CD4-positive, alpha-beta T cell treated with Interleukin-17A for 4 hours (primary cell): ENCODE results near the gene BLACAT1.
A peak's percentile ranks its signal among the peaks of the same experiment; 100 is the strongest.
"Not testable (repeated sequence)": the region's sequence is repeated elsewhere in the genome, so short reads cannot be mapped to it uniquely, and the experiment has no call there.

ENCODE experiments used
- DNase-seq: peaks from one replicate; pipeline ENCODE4 v3.0.0-alpha.2; 2020; ENCODE audit warnings: mixed read lengths

The BLACAT1 gene

GRCh38 chr1:205483372-205483771, 27.5 kb upstream of the BLACAT1 start:
- DNase-seq, result no peak

DNA sequence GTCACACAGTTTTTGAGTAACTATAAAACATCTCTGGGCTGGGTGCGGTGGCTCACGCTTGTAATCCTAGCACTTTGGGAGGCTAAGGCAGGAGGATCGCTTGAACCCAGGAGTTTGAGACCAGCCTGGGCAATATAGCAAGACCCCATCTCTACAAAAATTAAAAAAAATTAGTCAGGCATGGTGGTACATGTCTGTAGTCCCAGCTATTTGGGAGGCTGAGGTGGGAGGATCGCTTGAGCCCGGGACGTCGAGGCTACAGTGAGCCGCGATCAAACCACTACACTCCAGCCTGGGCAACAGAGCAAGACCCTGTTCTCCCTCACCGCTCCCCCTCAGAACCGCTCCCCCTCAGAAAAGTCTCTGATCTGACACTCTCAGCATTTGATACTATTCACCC, 26.7 kb upstream of the BLACAT1 start:
- not testable (repeated sequence) for DNase-seq

GRCh38 chr1:205481629-205482151, 25.8 kb upstream of the BLACAT1 start:
- DNase-seq, result peak; percentile 5

DNA sequence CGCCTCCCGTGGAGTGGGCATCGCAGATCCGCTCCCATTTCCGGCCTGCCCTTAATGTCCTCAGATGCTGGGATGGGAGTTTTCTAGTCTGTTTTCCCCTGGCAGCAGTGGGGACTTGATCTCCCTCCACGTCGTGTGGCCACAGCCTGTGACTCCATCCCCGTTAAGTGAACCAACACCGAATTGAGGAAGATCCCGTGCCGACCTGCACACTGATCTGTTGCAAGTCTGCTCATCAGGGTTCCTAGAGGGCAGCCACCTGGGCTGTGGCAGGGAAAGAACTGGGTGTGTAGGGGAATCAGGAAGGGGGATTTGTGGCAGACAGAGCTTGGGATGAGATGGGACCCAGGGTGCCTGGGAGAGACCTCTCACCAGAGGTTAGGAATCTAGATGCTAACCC, 25.4 kb upstream of the BLACAT1 start:
- no peak for DNase-seq

DNA sequence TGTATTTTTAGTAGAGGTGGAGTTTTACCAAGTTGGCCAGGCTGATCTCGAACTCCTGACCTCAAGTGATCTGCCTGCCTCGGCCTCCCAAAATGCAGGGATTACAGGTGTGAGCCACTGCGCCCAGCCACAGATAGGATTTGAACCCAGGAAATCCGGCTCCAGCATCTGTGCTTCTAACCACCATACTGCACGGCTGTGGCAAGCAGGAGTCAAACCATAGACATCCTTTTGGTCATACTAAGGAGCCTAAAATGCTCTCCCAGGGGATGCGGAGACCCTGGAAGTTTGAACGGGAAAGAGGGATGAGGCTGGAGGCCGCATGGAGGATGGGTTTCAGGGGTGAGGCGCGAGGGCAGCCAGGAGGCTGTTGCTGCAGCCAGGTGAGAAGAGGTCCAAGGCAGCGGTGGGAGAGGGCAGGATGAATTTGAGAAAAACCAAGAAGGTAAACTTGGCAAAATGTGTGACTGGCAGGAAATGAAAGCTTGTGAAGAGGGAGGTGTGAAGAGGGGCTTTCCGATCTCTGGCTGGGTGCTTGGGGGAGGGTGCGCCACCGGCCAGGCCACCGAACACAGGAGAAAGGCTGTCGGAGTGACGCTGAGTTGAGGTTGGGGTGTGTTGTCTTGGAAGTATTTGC, 24.6 kb upstream of the BLACAT1 start:
- peak; percentile 40 for DNase-seq

DNA sequence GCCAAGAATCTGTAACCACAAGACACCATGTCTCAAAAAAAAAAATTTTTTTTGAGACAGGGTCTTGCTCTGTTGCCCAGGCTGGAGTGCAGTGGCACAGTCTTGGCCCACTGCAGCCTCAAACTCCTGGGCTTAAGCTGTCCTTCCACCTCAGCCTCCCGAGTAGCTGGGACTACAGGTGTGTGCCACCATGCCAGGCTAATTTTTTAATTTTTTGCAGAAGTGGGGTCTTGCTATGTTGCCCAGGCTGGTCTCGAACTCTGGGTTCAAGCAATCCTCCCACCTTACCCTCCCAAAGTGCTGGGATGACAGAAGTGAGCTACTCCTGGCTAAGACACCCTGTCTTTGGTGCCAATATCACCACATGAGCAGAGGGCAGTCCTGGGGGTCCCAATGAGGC, 23.1 kb upstream of the BLACAT1 start:
- not testable (repeated sequence) for DNase-seq

DNA sequence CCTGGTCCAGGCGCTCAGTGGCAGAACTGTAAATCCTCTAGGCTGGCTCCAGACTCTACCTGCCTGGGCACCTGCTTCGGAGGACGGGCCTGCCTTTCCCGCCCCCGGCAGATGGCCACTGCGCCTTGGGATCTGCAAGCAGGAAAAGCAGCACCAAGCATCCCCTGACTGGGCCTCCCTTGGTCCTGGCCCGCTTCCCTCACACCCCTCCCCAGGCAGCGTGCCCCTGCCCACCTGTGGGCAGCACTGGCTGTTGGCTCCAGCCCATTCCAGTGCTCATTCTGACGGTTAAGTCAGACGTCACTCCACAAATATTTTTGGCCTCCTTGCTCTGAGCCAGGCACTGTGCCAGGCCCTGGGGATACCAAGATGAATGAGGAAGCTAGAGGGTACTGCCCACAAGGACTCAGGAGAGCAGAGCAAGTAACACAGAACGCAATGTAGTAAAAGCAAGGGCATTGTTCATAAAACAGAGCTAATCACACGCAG, 22.0 kb upstream of the BLACAT1 start:
- DNase-seq, result no peak

GRCh38 chr1:205477121-205477758, 21.4 kb upstream of the BLACAT1 start:
- no peak for DNase-seq

GRCh38 chr1:205476648-205477047, 20.8 kb upstream of the BLACAT1 start:
- DNase-seq, result no peak

- DNase-seq, result no peak
Observed at GRCh38 chr1:205475855-205476254, 20.0 kb upstream of the BLACAT1 start.

- DNase-seq, result no peak
Observed at GRCh38 chr1:205474571-205474970, 18.7 kb upstream of the BLACAT1 start.

DNA sequence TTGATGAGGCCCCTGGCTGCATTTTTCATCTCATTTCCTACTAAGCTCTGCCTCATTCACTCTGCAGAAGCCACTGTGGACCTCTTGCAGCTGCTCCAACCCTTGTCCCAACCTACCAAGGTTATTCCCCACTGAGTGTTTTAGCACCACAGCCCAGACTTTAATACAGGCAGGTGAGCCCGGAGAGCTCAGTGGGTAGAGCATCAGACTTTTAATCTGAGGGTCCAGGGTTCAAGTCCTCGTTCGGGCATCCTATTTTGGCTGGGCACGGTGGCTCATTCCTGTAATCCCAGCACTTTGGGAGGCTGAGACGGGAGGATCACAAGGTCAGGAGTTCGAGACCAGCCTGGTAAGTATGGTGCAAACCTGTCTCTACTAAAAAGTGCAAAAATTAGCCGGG, 18.1 kb upstream of the BLACAT1 start:
- DNase-seq, result no peak

DNA sequence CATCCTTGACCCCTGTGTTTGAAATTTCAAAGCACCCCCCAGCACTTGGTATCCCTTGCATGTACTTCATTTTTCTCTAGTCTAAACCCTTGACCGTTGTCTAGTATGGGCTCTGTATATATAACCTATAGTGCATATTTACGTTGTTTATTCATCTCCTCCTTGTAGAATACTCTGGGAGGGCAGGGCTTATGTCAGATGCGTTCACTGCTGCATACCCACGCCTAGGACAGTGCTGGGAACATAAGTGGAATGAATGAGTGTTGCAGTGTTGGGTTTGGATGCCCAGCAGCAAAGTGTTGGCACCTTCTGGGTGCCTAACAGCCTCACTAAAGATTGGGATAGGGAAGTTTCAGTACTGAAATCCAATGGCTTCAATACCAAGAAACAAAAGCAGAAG, 17.6 kb upstream of the BLACAT1 start:
- DNase-seq, result no peak

DNA sequence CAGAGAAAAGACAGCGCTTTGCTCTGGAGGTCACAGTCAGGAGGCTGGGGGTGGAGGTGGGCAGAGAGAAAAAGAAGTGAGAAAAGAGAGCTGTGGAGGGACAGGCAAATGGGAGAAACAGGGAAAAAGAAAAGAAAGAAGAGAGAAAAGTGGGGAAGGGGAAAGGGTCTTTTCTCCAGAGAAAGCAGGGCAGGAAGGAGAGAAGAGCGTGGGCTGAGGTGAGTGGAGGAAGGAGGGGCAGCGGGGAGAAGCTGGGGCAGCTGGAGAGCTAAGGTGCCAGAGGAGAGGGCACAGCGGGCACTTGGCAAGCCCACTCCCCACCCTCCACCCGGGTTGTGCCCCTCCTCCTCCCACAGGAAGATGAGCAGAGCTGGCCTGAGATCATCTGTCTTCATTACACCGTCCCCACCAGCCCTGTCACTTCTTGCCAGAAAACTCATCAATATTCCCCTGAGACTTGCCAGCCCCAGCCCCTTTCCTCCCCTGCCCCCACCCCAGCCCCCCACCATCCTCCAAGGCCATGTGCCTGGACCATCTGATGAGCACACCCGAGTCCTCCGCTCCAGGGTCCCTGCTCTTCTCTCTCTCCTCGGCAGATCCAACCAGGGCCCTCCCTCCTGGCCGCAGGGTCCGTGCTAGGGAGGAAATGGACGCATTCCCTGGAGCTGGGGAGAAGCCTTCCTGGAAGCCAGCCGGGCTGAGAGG, 17.0 kb upstream of the BLACAT1 start:
- no peak for DNase-seq

DNA sequence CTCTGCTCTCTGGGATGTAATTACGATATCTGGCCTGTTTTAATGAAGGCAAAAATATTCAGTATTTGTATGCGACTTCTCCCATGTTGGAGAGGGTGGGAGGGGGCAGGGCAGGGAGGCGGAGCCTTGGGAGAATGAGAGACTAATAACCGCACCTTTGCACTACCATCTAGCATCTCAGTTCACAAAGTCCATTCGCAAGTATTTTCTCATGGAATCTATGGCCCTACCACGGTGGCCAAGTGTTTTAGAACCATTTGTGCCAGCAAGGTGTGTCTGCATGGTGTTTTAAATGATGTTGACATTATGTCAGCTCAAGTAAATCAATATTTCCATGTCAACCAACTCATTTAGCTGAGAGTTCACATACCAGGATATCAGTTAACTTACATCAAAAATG, 14.3 kb upstream of the BLACAT1 start:
- no peak for DNase-seq

DNA sequence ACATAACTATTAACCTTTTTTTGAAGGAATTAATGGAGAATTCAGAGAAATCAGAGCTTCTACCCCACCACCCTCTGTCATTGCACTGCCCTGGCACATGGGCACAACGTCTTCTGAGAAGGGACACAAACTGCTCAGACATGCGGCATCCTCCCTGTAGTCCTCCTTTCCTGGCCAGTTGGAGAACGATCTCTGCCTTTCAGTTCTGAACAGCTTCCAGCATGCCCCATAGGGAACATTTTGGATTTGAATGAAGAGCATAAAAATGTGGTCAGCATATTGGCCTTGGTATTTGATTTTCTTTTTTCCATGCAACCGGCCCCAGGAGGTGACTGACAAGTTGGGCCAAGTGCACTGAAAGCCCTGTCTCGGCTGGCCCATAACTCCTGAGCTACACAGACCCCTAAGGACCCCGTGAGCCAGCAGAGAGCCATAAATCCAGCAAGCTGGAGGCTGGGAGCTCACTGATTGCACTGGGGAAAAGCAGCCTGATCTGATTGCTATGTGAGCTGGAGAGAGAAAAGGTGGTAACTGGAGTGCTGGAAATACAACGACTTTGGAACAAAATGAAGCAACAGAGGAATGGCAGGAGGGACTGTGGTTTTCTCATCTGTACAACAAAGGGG, 10.9 kb upstream of the BLACAT1 start:
- DNase-seq, result no peak

- no peak for DNase-seq
Observed at GRCh38 chr1:205465392-205465791, 9.5 kb upstream of the BLACAT1 start.

- DNase-seq, result peak; percentile 27
Observed at GRCh38 chr1:205458777-205459566, 3.1 kb upstream of the BLACAT1 start.

DNA sequence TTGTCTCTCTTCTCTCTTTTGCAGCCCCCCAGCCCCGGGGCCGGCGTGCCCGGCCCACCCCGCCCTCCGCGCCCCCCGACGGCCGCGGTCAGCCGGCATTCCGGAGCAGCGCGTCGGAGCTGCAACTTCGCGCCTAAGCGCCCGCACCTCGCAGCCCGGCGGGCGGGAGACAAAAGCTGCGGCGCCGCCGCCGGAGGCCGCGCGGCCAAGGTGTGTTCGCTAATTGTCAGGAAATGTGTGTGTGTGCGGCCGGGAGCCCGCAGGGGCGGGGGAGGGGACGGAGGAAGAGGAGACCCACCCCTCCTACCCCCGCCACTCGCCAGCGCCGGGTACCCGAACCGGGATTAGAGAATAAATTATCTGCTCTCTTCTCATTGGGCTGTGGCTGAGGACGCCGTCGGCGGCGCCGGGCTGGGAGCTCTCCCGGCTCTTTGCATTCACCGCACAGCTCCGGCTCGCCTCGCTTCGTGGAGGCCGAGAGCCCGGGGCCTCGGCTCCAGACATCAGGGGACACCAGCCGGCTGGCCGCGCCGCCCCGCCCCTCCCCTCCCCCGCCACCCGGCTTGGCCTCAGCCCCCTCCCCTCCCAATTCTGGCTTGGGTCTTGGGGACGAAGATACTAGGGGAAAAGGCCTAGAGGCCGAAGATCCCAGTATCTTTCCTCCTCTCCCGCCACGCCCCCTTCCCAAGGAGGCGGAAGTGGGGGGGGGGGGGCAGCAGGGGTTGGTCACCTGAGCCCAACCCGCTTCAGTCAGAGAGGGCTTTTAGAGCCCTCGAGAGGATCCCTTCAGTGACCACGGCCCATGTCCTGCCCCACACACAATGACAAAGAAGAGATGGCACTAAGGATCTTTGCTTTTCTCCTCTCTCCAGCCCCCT, 1.3 kb upstream of the BLACAT1 start:
- peak; percentile 14 for DNase-seq

DNA sequence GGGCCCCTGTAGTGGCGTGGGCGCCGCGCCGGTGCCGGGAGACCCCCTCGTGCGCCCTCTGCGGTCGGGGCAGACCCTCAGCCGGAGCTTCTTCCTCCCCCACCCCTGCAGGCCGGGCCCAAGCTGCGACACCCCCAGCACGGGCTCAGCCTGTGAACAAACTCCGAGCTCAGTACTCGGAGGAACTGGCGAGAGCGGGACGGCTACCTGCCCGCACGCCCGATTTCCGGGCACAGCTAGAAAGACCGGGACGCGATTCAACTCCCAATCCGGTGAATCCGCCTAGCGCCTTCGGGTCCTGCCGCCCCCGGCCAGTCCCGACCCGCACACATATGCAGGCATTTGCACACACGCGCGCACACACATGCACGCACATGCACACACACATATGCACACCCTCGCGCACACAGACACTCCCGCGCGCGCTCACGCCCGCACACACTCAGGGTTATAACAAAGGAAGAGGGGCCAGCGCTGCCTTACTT, 580 bp upstream of the BLACAT1 start:
- no peak for DNase-seq

DNA sequence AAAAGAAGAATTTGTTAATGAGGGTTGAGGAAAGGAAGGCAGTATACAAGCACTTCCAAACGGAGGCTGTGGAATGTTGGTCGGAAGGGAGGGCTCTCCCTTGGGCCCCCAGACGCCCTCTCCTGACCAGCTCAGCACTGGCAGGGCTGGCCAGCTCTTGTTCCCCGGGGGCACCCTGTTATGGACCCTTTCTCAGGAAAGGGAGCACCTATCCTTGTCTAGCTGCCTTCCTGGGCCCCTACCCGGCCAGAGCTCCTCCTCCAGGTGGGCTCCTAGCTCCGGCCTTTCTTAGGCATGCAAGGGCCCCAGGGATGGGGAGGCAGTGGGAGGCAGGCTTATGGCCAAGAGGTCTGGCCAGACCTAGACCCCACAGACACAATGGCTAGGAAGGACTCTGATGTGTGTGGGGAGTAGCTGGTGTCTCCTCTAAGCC, 926 bp downstream of the BLACAT1 start:
- no peak for DNase-seq
